ENCODE measurements around the gene IL2RG.

IL2RG gene

DNA sequence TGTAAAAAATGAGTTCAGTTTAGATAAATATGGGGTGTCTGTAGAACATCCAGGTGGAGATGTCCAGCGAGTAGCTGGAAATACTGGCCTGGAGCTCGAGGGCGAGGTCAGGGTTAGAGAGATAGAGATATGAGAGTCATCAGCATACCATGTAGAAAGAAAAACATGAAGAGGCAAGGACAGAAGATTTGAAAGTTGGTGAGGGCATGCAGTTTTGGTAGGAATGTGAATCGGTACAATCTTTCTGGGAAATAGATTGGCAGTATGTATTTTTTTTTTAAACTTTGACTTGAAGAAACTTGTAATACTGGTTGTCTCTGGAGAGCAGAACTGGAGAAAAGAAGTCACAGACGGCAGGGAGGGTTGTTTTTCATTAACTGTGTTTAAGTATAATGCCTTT is 40.8 kb downstream of the IL2RG start:
- H3K27me3 ChIP-seq (ENCODE audit: insufficient read depth, insufficient read length) = no peaks in the 10 kb centered on the region
- peaks cover 6% of the 10 kb centered on the region for H3K36me3 ChIP-seq (ENCODE audit: insufficient read depth, insufficient read length, low read length)
- H3K4me3 ChIP-seq (ENCODE audit: insufficient read length, low read depth) = no peak overlapping the region
- H3K9ac ChIP-seq (ENCODE audit: insufficient read length, low read depth) = no peak overlapping the region
- H3K9me3 ChIP-seq (ENCODE audit: insufficient read depth, low read length) = no peaks in the 10 kb centered on the region
- no peaks in the 10 kb centered on the region for H3K4me1 ChIP-seq (ENCODE audit: insufficient read depth, insufficient read length)
- no peak for DNase-seq (ENCODE audit: low read depth, low spot score)
- TF ChIP-seq YY1 (IDR thresholded peaks at IDR 0.05; ENCODE audit: insufficient read depth, insufficient read length) = no peak
- TF ChIP-seq SUZ12 (IDR thresholded peaks at IDR 0.05; ENCODE audit: extremely low read depth, insufficient read depth, insufficient read length) = no peak
- no peak for TF ChIP-seq ZNF274 (IDR thresholded peaks at IDR 0.05; ENCODE audit: low read depth, low read length)

DNA sequence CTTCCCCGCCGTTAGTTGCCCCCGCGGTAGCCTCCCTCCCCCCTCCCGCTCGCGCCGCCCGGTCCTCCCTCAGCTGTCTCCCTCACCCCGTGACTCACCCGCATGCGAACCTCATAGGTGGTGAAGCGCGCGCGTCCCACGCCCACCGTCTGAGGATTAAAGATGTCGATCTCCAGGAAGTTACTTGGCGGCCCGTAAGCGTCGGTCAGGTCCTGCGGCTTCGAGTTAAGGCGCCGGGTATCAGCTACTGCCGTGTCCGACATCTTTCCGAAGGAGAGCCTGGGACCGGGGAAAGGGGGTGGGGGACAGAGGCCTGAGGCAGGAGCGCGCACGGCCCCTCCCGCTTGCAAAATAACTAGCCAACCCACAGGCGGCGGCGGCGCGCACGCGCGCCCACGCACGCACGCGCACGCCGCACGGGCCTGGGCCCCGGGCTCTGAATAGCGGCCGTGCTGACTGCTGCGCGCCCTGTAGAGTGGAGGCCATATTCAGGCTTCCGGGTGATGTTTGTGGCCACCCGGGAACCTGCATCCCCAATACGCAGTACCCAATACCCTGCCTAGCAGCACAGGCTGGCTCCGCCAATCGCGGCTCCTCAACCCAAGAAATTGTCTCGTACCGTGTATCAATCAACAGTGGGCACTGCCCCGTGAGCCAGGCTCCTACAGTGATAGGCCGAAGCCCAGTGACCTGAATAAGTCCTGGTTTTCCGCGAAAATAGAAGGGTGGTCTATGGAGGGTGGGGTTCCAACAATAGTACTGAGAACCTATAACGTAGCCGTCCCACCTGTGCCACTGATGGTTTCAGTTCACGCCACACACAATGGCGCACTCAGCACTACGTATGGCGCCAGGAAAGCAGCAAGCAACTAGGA is 43.1 kb downstream of the IL2RG start, which contains the start of gene SNX12:
Gene SNX12 (minus strand): TSS at position 291 of the 875 bp plus-strand sequence. CDS start 28 bp downstream, at position 263.
- TF ChIP-seq ZNF274 (IDR thresholded peaks at IDR 0.05; ENCODE audit: low read depth, low read length) = no peak
- TF ChIP-seq YY1 (IDR thresholded peaks at IDR 0.05; ENCODE audit: insufficient read depth, insufficient read length) = peak; percentile 38
- TF ChIP-seq SUZ12 (IDR thresholded peaks at IDR 0.05; ENCODE audit: extremely low read depth, insufficient read depth, insufficient read length) = no peak
- DNase-seq (ENCODE audit: low read depth, low spot score) = peak; percentile 88
- no peaks in the 10 kb centered on the region for H3K27me3 ChIP-seq (ENCODE audit: insufficient read depth, insufficient read length)
- H3K9ac ChIP-seq (ENCODE audit: insufficient read length, low read depth) = peak within 1 kb of the TSS; percentile 90
- no peaks in the 10 kb centered on the region for H3K9me3 ChIP-seq (ENCODE audit: insufficient read depth, low read length)
- peak within 1 kb of the TSS; percentile 84 for H3K4me3 ChIP-seq (ENCODE audit: insufficient read length, low read depth)
- no peaks in the 10 kb centered on the region for H3K4me1 ChIP-seq (ENCODE audit: insufficient read depth, insufficient read length)
- peaks cover 16% of the 10 kb centered on the region for H3K36me3 ChIP-seq (ENCODE audit: insufficient read depth, insufficient read length, low read length)

DNA sequence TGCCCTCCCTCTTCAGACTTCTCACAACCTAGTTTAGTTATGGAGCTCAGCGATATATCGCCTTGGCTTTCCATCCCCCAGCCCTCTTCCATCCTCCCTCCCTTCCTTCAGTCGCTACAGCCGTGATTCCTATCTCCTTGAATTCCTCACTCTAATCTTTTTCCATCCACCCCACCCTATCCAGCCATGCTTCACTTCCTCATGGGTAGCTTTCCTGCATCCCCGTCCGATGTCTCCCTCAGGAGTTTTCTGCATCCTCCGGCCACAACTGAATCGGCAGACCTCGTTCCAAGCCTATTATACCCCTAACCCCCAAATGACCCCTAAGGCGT is 43.7 kb downstream of the IL2RG start:
- Histone ChIP-seq H3K27me3 (ENCODE audit: insufficient read depth, insufficient read length) (no peaks in the 10 kb centered on the region), H3K4me3 (ENCODE audit: insufficient read length, low read depth) (peak overlapping the region; percentile 84), H3K4me1 (ENCODE audit: insufficient read depth, insufficient read length) (no peaks in the 10 kb centered on the region), H3K9me3 (ENCODE audit: insufficient read depth, low read length) (no peaks in the 10 kb centered on the region), H3K36me3 (ENCODE audit: insufficient read depth, insufficient read length, low read length) (peaks cover 19% of the 10 kb centered on the region), H3K9ac (ENCODE audit: insufficient read length, low read depth) (peak overlapping the region; percentile 90)
- peak; percentile 5 for DNase-seq (ENCODE audit: low read depth, low spot score)
- TF ChIP-seq YY1 (IDR thresholded peaks at IDR 0.05; ENCODE audit: insufficient read depth, insufficient read length) (no peak), ZNF274 (IDR thresholded peaks at IDR 0.05; ENCODE audit: low read depth, low read length) (no peak), SUZ12 (IDR thresholded peaks at IDR 0.05; ENCODE audit: extremely low read depth, insufficient read depth, insufficient read length) (no peak)

DNA sequence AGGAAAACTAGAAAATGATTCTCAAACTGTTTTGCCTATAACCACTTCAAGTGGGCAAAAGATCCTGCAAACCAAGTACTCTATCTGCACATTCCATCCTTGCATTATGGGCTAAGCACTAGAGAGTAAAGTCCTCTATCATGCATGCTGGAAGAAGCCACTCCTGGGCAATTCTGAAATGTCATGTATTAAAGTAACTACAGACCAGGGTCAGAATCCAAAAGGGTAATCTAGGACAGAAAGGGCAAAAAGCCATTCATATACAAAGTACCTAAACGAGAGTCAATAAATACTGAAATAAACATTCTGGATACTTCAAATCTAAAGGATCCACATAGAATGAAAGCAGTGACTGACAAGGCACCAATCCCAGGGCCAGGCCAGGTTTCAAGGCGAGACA is 44.3 kb downstream of the IL2RG start:
- Histone ChIP-seq H3K4me3 (ENCODE audit: insufficient read length, low read depth) (peak overlapping the region; percentile 84), H3K4me1 (ENCODE audit: insufficient read depth, insufficient read length) (no peaks in the 10 kb centered on the region), H3K9me3 (ENCODE audit: insufficient read depth, low read length) (no peaks in the 10 kb centered on the region), H3K27me3 (ENCODE audit: insufficient read depth, insufficient read length) (no peaks in the 10 kb centered on the region), H3K36me3 (ENCODE audit: insufficient read depth, insufficient read length, low read length) (peaks cover 23% of the 10 kb centered on the region), H3K9ac (ENCODE audit: insufficient read length, low read depth) (peak overlapping the region; percentile 90)
- no peak for DNase-seq (ENCODE audit: low read depth, low spot score)
- TF ChIP-seq SUZ12 (IDR thresholded peaks at IDR 0.05; ENCODE audit: extremely low read depth, insufficient read depth, insufficient read length) = no peak
- no peak for TF ChIP-seq YY1 (IDR thresholded peaks at IDR 0.05; ENCODE audit: insufficient read depth, insufficient read length)
- TF ChIP-seq ZNF274 (IDR thresholded peaks at IDR 0.05; ENCODE audit: low read depth, low read length) = no peak

DNA sequence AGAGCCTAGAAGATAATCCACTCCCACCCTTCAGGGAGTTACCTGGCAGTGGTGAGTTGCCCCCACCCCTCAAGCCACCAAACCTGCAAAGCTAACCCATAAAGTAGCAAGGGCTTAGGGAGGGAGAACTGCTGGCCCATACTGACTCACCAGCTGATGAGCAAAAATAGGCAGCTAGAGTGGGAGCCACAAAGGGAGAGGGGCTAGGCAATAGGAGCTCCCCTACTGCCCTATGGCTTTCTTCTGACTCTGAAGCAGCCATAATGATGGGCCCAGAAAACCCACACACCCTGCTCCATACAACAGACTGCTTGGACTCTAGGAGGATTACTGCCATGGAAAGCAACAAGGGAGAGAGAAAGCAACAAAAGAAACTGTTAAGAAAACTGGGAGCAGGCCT is 51.2 kb downstream of the IL2RG start:
- H3K9ac ChIP-seq (ENCODE audit: insufficient read length, low read depth) = no peak overlapping the region
- H3K4me3 ChIP-seq (ENCODE audit: insufficient read length, low read depth) = no peak overlapping the region
- no peaks in the 10 kb centered on the region for H3K27me3 ChIP-seq (ENCODE audit: insufficient read depth, insufficient read length)
- no peaks in the 10 kb centered on the region for H3K4me1 ChIP-seq (ENCODE audit: insufficient read depth, insufficient read length)
- H3K9me3 ChIP-seq (ENCODE audit: insufficient read depth, low read length) = no peaks in the 10 kb centered on the region
- TF ChIP-seq ZNF274 (IDR thresholded peaks at IDR 0.05; ENCODE audit: low read depth, low read length) (no peak), YY1 (IDR thresholded peaks at IDR 0.05; ENCODE audit: insufficient read depth, insufficient read length) (no peak), SUZ12 (IDR thresholded peaks at IDR 0.05; ENCODE audit: extremely low read depth, insufficient read depth, insufficient read length) (no peak)
- DNase-seq (ENCODE audit: low read depth, low spot score) = no peak
- H3K36me3 ChIP-seq (ENCODE audit: insufficient read depth, insufficient read length, low read length) = peaks cover 70% of the 10 kb centered on the region

DNA sequence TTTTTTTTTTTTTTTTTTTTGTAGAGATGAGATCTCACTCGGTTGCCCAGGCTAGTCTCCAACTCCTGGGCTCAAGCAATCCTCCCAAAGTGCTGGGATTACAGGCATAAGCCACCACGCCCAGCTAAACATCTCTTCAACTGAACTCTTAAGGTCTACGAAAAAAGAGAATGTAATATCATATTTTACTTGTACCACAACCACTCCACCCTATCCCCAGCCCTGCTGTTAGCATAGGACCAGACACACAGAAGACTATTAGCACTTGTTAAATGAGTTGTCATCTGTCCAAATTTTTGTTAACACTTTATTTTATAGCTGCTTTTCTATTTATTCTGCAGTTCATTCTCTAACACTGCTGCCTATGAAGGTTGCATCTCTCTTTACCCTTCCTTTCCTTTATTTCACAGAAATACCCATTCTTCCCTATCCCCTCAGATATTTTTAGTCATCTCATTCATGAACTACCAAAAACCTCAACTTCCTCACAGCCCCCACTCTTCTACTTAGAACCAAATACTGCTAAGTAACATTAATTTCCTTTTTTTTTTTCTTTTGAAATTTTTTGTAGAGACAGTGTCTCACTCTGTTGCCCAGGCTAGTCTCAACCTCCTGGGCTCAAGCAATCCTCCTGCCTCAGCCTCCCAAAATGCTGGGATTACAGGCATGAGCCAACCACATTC is 53.4 kb downstream of the IL2RG start:
- no peak overlapping the region for H3K4me3 ChIP-seq (ENCODE audit: insufficient read length, low read depth)
- H3K9me3 ChIP-seq (ENCODE audit: insufficient read depth, low read length) = no peaks in the 10 kb centered on the region
- no peak overlapping the region for H3K9ac ChIP-seq (ENCODE audit: insufficient read length, low read depth)
- no peak for DNase-seq (ENCODE audit: low read depth, low spot score)
- H3K4me1 ChIP-seq (ENCODE audit: insufficient read depth, insufficient read length) = no peaks in the 10 kb centered on the region
- no peak for TF ChIP-seq YY1 (IDR thresholded peaks at IDR 0.05; ENCODE audit: insufficient read depth, insufficient read length)
- no peaks in the 10 kb centered on the region for H3K27me3 ChIP-seq (ENCODE audit: insufficient read depth, insufficient read length)
- peaks cover 67% of the 10 kb centered on the region for H3K36me3 ChIP-seq (ENCODE audit: insufficient read depth, insufficient read length, low read length)

All from NT2/D1 (cell line).